ENCODE data around the gene L3MBTL3.

The L3MBTL3 gene

DNA sequence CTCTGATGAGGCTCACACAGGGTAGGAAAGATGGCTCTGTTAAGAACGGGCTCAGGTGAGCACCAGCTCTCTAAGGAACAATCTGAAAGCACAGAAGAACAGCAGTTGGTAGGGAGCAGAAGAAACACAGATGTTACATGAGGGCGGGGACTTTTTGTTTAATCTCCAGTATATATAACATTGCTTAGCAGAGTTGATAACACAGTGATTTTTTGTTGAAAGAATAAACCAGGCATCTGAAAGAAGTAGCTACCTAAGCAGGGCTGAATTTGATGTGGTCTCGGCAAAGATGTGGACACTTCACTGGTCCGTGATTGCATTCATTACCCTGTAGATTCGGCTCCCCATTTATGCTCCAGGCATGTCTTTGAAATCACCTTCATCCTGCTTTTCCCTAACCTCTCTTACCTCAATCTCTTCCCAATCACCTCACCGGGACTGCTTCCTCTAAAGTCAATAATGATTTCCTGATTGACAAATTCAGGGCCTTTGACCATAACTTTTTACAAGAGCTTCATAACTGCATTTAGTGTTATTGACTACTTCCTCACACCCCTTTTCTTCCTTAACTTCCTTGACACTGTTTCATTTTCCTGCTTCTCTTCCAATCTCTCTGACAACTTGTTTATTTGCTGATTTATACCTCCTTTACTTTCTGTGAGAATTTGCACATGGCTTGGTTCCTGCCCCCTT, 170.0 kb downstream of the L3MBTL3 start:
- DNase-seq, result no peak

GRCh38 chr6:130189531-130190397, 171.4 kb downstream of the L3MBTL3 start:
- DNase-seq, result no peak
